Psoas muscle (tissue), 8 donors: ENCODE data around the gene KRT13. TPM values are rescaled to one million over a fixed set of nuclear protein-coding genes. Genes with fewer than 3 reads are reported as not detected.

Source experiments
- ATAC-seq, 4 donors: fragments of 200-7000 bp; cut with Tn5 transposase; one replicate each; pipeline ENCODE4 v1.9.1; 2020; ENCODE audit warnings: moderate library complexity in 3 of 4, mild to moderate bottlenecking in 2 of 4
- DNase-seq, 2 donors: peaks; one replicate each; pipeline ENCODE4 v3.0.0-alpha.2; 2020
- H3K27ac ChIP-seq: fragments of 200-600 bp; one replicate; pipeline ENCODE4 v1.8.0; 2022
- H3K27me3 ChIP-seq, 3 donors: fragments of 200-600 bp in 1 of 3; one replicate each; pipeline versions ENCODE4 v1.6.1 to v1.8.0; 2013 to 2022; ENCODE audit warnings: low read length in 2 of 3, mild to moderate bottlenecking in 2 of 3, moderate library complexity in 1 of 3; ENCODE audit not compliant: insufficient read depth in 3 of 3
- H3K36me3 ChIP-seq, 2 donors: fragments of 200-600 bp in 1 of 2; one replicate each; pipeline versions ENCODE4 v1.6.1 to v1.8.0; 2013 to 2022; ENCODE audit warnings: low read depth in 1 of 2, mild to moderate bottlenecking in 1 of 2, moderate library complexity in 1 of 2; ENCODE audit not compliant: insufficient read depth in 1 of 2
- H3K4me1 ChIP-seq: fragments of 200-600 bp; one replicate; pipeline ENCODE4 v1.8.0; 2022
- H3K4me3 ChIP-seq: fragments of 200-600 bp; one replicate; pipeline ENCODE4 v1.8.0; 2022; ENCODE audit warnings: mild to moderate bottlenecking
- H3K9me3 ChIP-seq: fragments of 200-600 bp; one replicate; pipeline ENCODE4 v1.8.0; 2022
- CTCF ChIP-seq: fragments of 200-600 bp; IDR thresholded peaks from one replicate; pipeline ENCODE4 v1.8.0; 2022; ENCODE audit warnings: antibody characterized with exemption
- WGBS, 3 donors: extraction: QIAGEN DNeasy Blood & Tissue Kit; methylation state at CpG; one replicate each; pipeline versions ENCODE4 v1.1.6 to v1.1.7; 2013; 5-methylcytosine and 5-hydroxymethylcytosine counted together
- intact Hi-C, 2 donors: fragments of 100-400 bp; cut with DNase I; formaldehyde crosslinking; loops; one replicate each; pipeline versions ENCODE4 v1.11.0 to v1.14.2; 2022
- polyA plus RNA-seq, 3 donors: library from polyadenylated mRNA; stranded (reverse); fragments of 200-250 nt; gene quantifications; one replicate each; pipeline ENCODE4 v1.2.3, GENCODE V29; 2013
- total RNA-seq, 4 donors: library from RNA; stranded (reverse); fragmentation: NEBNext Ultra II Directional in 2 of 4; extraction: Animal tissue kit (Norgen Biotek cat#: 25700) in 2 of 4; gene quantifications; one replicate each; pipeline versions ENCODE4 v1.2.1 to v1.2.4, GENCODE V29; 2021 to 2023
- donor health status: healthy with polysubstance abuse.
- donor health status: DM: no; HTN: no; CAD: no; lungs with moderate emphysema.
- donor health status: Bipolar disorder and iron deficiency.
- donor health status: healthy.
- donor health status: DM: yes; HTN: yes; CAD: no.
- donor health status: DM: no; HTN: no; CAD: no.
- donor health status: DM: no; HTN: no; CAD: no.
- donor health status: DM: yes; HTN: yes; CAD: no.

Gene KRT13
- total and polyA plus RNA-seq, 7 donors = 0.13 to 3.3 (median 2.7) TPM; not detected in 2

GRCh38 chr17:41452281-41452680 is 53.1 kb downstream of the KRT13 start:
- H3K36me3 ChIP-seq = no peaks in the 10 kb centered on the region
- no peaks in the 10 kb centered on the region for H3K27me3 ChIP-seq
- ATAC-seq (no peak), DNase-seq (no peak)
- WGBS, 3 donors = 59 to 69% (median 61%) methylated on average over 4 of the region's 4 CpGs
- H3K27ac ChIP-seq = no peak overlapping the region
- TF ChIP-seq CTCF = no peak
- no peaks in the 10 kb centered on the region for H3K9me3 ChIP-seq
- intact Hi-C loops = no loop called here
- no peak overlapping the region for H3K4me3 ChIP-seq
- H3K4me1 ChIP-seq = no peaks in the 10 kb centered on the region

DNA sequence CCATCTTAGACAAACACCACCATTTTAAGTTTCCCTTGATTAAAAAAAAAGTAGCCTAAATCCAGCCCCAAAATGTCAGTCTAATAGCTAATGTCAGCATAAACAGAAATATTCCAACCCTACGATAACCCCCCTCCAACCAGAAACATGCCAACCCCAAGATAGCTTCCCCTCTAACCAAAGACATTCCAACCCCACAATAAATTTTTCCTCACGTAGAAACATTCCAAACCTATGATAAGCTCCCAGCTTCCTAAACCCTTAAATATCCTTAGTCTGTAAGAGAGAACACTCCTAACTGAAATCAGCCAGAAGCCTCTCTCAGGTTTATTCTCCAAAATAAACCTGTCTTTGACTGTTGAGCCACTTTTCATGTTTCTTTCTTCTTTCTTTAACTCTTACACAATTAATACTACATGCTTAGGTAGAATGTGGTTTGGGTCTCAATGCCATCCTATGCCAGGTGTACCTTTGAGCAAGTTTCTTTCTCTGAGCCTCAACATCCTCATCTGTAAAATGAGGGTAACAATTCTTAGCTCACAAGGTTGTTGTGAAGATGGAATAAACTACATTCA is 54.2 kb downstream of the KRT13 start:
- Histone ChIP-seq H3K36me3 (no peaks in the 10 kb centered on the region), H3K4me1 (no peaks in the 10 kb centered on the region), H3K9me3 (no peaks in the 10 kb centered on the region), H3K27ac (no peak overlapping the region), H3K27me3 (no peaks in the 10 kb centered on the region), H3K4me3 (no peak overlapping the region)
- TF ChIP-seq CTCF = no peak
- DNase-seq = no peak
- intact Hi-C loops = no loop called here
- WGBS, 3 donors = 59 to 74% (median 65%) methylated on average over 2 of the region's 2 CpGs
- ATAC-seq = no peak

Other genes starting within 250 kb of the KRT13 start
- gene KRTAP9-6, start 240.2 kb downstream of the KRT13 start, total RNA-seq = not detected
- not detected for gene KRTAP9-6, start 240.2 kb downstream of the KRT13 start, polyA plus RNA-seq
- gene KRTAP9-7, start 229.9 kb downstream of the KRT13 start, total RNA-seq = not detected
- gene KRTAP9-7, start 229.9 kb downstream of the KRT13 start, polyA plus RNA-seq = not detected
- not detected for gene KRTAP29-1, start 202.8 kb downstream of the KRT13 start, total RNA-seq
- not detected for gene KRTAP29-1, start 202.8 kb downstream of the KRT13 start, polyA plus RNA-seq
- gene KRTAP16-1, start 196.3 kb downstream of the KRT13 start, total RNA-seq = not detected
- gene KRTAP16-1, start 196.3 kb downstream of the KRT13 start, polyA plus RNA-seq = not detected
- gene KRTAP17-1, start 189.9 kb downstream of the KRT13 start, total RNA-seq = not detected
- not detected for gene KRTAP17-1, start 189.9 kb downstream of the KRT13 start, polyA plus RNA-seq
- not detected for gene KRT33A, start 154.8 kb downstream of the KRT13 start, total RNA-seq
- gene KRT33A, start 154.8 kb downstream of the KRT13 start, polyA plus RNA-seq = not detected
- not detected for gene KRT33B, start 135.8 kb downstream of the KRT13 start, total RNA-seq
- not detected for gene KRT33B, start 135.8 kb downstream of the KRT13 start, polyA plus RNA-seq
- gene KRT34, start 123.3 kb downstream of the KRT13 start, total RNA-seq = not detected
- gene KRT34, start 123.3 kb downstream of the KRT13 start, polyA plus RNA-seq = not detected
- 1 to 10 TPM in 2 of 4 donors, under 1 TPM in 2; 0.38 to 4.6 (median 2.7) TPM for gene KRT31, start 108.0 kb downstream of the KRT13 start, total RNA-seq
- gene KRT31, start 108.0 kb downstream of the KRT13 start, polyA plus RNA-seq = 1 to 10 TPM in 1 of 3 donors, under 1 TPM in 2; 0.18 to 2.8 (median 0.23) TPM
- gene KRT37, start 81.0 kb downstream of the KRT13 start, total RNA-seq = not detected
- gene KRT37, start 81.0 kb downstream of the KRT13 start, polyA plus RNA-seq = not detected
- gene KRT38, start 64.6 kb downstream of the KRT13 start, total RNA-seq = not detected
- gene KRT38, start 64.6 kb downstream of the KRT13 start, polyA plus RNA-seq = under 1 TPM in 1 of 3 donors, not detected in 2; 0.03 TPM
- under 1 TPM in 1 of 4 donors, not detected in 3; 0.15 TPM for gene KRT32, start 38.2 kb downstream of the KRT13 start, total RNA-seq
- under 1 TPM in 2 of 3 donors, not detected in 1; 0.12 to 0.31 TPM for gene KRT32, start 38.2 kb downstream of the KRT13 start, polyA plus RNA-seq
- not detected for gene KRT35, start 24.5 kb downstream of the KRT13 start, total RNA-seq
- gene KRT35, start 24.5 kb downstream of the KRT13 start, polyA plus RNA-seq = not detected
- gene KRT36, start 15.7 kb downstream of the KRT13 start, total RNA-seq = not detected
- gene KRT36, start 15.7 kb downstream of the KRT13 start, polyA plus RNA-seq = under 1 TPM in 1 of 3 donors, not detected in 2; 0.04 TPM
- under 1 TPM in 1 of 4 donors, not detected in 3; 0.11 TPM for gene KRT15, start 13.3 kb upstream of the KRT13 start, total RNA-seq
- gene KRT15, start 13.3 kb upstream of the KRT13 start, polyA plus RNA-seq = under 1 TPM; 0.08 to 0.56 (median 0.26) TPM
- gene KRT19, start 22.7 kb upstream of the KRT13 start, total RNA-seq = 1 to 10 TPM in 2 of 4 donors, under 1 TPM in 2; 0.32 to 1.7 (median 0.73) TPM
- 1 to 10 TPM; 1.1 to 2.1 (median 1.2) TPM for gene KRT19, start 22.7 kb upstream of the KRT13 start, polyA plus RNA-seq
- not detected for gene KRT9, start 66.4 kb upstream of the KRT13 start, total RNA-seq
- gene KRT9, start 66.4 kb upstream of the KRT13 start, polyA plus RNA-seq = under 1 TPM in 1 of 3 donors, not detected in 2; 0.01 TPM
- gene KRT14, start 81.3 kb upstream of the KRT13 start, total RNA-seq = under 1 TPM in 2 of 4 donors, not detected in 2; 0.32 to 0.54 TPM
- under 1 TPM; 0.03 to 0.17 (median 0.10) TPM for gene KRT14, start 81.3 kb upstream of the KRT13 start, polyA plus RNA-seq
- under 1 TPM in 2 of 4 donors, not detected in 2; 0.21 to 0.26 TPM for gene KRT16, start 107.2 kb upstream of the KRT13 start, total RNA-seq
- under 1 TPM in 2 of 3 donors, not detected in 1; 0.07 to 0.09 TPM for gene KRT16, start 107.2 kb upstream of the KRT13 start, polyA plus RNA-seq
- gene KRT17, start 119.0 kb upstream of the KRT13 start, total RNA-seq = not detected
- gene KRT17, start 119.0 kb upstream of the KRT13 start, polyA plus RNA-seq = under 1 TPM; 0.10 to 0.38 (median 0.20) TPM
- gene EIF1, start 183.3 kb upstream of the KRT13 start, total RNA-seq = 1,000 to 10,000 TPM; 1,399 to 2,094 (median 1,752) TPM
- gene EIF1, start 183.3 kb upstream of the KRT13 start, polyA plus RNA-seq = 1,000 to 10,000 TPM; 1,437 to 2,724 (median 2,114) TPM
- not detected for gene GAST, start 206.7 kb upstream of the KRT13 start, total RNA-seq
- not detected for gene GAST, start 206.7 kb upstream of the KRT13 start, polyA plus RNA-seq
- gene HAP1, start 229.0 kb upstream of the KRT13 start, total RNA-seq = under 1 TPM in 2 of 4 donors, not detected in 2; 0.06 to 0.14 TPM
- gene HAP1, start 229.0 kb upstream of the KRT13 start, polyA plus RNA-seq = under 1 TPM; under 0.01 to 0.03 (median 0.01) TPM